Neural progenitor cell (in vitro differentiated cells): Measurements from ENCODE around the gene MSS51.

ENCODE experiments used
- CTCF ChIP-seq: fragments of 200-600 bp; sonication (generic); IDR thresholded peaks from 2 replicates; pipeline ENCODE4 v1.5.1; 2017; ENCODE audit warnings: antibody characterized with exemption, mild to moderate bottlenecking
- EZH2 ChIP-seq: fragments of 200-600 bp; sonication (generic); IDR thresholded peaks from 2 replicates; pipeline ENCODE4 v1.6.1; 2017; ENCODE audit warnings: antibody characterized with exemption, mild to moderate bottlenecking, moderate library complexity

- no peak for TF ChIP-seq CTCF
- no peak for TF ChIP-seq EZH2
These were observed 25.3 kb downstream of the MSS51 start for GRCh38 chr10:73408061-73408460.
